NCI-H446 treated with DMSO at 0.1 percent for 48 hours (cell line): ENCODE measurements around the gene THAP10.

Experiments
- DNase-seq: peaks from one replicate; lab custom pipeline; 2025; lab: John Stamatoyannopoulos, UW

The THAP10 gene

DNA sequence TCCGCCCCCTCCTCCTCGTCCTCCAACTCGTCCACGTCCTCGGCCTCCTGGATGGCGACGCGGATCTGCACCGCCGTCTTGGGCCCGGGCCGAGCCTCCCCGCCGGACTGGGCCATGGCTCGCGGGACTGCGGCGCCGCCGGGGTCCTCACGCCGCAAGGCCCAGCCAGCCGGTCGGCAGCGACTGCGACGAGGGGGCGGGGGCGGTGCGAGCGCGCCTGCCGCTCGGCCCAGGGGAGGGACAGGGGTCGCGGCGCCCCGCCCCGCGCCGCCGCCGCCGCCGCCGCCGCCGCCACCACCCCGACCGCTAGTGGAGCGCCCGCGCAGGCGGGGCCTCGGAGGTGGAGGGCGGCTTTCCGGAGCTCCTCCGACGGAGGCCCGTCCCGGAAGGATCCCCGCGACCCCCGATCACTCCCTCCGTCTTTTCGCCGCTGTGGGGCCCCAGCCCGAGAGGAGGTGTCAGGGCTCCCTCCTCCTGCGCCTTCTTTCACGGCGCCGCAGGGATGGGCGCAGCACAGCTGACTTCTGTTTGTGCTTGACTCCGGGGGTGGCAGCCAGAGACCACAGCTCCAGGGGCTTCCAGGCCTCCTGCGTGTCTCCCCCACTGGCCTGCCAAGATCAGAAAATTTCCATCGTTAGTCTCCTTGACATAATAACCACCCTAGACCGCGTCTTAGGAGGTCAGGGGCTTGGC is 38.1 kb downstream of the THAP10 start, which contains the start of gene LARP6:
LARP6 (minus strand) TSS at position 185 of the 693 bp plus-strand sequence; CDS start at position 116, 69 bp downstream.
- DNase-seq = no peak

DNA sequence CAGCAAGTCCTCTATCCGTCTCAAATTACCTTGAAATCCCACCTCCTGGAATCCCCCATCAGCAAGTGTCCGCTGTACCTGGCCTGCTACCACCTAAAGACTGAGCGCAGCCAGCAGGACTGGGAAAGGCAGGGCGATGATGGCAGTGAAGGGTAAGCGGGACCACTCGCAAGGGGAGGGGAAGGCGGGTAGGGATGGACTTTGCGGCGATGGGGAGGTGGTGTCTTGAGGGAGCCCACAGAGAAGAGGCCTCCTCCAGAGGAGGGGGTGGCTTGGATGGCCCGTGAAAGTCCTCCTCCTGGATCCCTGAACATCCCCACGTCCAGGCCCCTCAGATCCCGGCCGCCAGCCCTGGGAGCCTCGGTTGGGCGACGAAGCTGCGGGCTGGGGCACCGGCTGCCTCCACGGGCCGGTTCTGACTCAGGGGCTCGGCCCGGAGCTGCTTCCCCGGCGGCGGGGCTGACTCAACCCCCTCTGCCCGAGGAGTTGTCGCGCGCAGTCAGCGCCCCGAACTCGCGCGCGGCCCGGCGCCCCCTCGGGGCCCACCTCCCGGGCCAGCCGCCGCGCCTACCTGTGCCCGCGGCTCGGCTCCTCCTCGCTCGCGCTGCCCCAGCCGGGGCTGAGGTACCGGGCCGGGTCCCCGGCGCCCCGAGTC is 38.8 kb downstream of the THAP10 start:
- DNase-seq = no peak

DNA sequence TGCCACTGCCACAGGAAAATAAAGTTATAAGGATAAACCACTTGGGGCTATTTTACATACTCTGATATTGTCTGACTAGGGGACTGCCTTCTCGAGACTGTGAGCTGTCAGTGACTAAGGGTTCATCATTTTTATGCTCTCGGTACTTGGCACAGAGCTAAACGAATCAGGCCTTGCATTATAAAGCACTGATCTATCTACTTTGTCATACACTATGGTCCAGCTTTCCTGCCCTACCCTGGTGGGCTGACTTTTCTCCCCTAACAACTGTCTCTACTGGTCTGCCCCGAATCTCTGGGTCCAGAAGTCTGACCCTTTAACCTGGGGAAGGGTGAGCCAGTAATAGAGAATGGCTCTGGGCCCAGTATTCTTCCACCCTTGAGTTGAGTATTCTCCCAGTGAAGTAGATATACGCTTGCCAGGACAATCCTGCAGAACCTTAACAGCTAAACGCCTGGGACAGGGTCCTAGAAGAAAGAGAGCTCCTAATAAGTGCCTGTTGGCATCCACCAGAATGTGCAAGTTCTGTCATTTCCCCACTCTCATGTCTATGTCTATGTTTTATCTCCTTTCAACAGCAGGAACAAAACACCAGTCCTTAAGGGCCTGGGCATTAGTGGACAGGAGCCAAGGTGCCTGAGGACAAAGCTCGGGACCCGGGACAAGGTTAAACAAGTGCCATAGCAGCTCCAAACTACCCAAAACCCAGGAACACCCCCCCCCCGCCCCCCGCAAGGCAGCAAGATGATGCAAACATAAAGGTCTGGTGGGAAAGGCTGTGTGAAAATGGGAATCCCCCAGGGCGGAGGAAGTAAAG is 39.5 kb downstream of the THAP10 start:
- DNase-seq = no peak

DNA sequence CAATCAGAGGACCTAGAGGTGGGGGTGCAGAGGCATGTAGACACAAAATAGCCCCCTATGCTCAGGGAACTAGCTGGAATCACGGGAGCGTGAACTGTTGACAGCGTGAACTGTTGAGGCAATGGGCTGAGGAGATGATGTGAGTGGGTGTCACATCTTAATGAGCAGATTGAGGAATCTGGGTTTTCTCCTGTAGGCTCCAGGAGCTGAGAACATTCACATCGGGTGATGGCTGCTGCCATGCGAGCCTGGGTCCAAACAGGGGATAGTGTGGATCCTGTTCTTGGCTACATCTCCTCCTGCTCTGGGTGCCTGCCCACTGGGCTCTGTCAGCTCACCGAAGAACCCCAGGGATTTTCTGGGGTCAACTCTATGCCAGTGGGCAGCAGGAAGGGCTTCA is 40.3 kb downstream of the THAP10 start:
- no peak for DNase-seq

DNA sequence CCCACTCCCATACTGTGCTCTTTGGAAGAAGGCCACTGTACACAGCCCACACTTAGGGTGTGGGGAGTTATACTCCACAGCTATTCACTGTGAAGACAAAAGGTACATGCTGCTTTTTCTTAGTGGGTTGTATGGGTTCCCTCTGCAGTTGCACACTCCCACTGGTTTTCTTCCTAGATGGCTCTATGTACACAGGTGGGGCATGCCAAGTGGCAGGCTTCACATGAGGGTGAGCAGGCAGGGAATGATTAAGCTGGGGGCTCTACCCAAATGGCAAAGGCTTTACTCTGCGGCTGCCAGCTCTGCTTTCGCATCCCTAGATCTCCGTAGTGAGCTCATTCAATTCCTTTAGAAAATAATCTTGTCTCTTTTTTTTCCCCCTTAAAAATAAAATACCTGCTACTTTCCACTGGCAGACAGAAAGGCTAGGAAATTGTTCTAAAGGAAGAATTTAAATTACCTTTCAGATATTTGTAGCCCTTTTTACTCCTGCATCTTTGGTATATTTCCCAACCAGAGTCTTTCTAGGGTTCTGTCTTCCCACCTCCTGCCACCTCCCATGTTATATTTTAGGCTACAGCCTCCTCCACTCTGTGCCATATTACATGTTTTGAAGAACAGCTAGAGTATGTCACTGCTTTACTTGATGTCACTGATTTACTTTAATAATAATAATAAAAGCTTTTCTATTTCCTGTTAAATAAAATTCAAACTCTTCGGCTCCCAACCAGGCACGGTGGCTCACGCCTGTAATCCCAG is 46.5 kb downstream of the THAP10 start:
- DNase-seq = no peak

DNA sequence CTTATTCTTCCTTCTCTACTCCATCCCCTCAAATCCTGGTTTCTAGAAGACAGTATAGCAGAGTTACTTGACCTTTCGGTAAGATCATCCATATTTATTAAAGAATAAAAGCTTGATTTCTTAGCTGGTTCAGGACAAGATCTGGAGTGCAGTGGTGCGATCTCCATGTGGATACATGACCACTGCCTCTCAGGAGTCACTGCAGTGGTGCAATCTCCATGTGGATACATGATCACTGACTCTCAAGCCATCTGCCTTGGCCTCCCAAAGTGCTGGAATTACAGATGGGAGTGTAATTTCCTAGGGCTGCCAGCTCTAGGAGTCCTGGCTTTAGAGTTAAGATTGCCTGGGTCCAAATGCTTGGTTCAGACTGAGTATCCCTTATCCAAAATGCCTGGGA is 54.8 kb downstream of the THAP10 start:
- no peak for DNase-seq

DNA sequence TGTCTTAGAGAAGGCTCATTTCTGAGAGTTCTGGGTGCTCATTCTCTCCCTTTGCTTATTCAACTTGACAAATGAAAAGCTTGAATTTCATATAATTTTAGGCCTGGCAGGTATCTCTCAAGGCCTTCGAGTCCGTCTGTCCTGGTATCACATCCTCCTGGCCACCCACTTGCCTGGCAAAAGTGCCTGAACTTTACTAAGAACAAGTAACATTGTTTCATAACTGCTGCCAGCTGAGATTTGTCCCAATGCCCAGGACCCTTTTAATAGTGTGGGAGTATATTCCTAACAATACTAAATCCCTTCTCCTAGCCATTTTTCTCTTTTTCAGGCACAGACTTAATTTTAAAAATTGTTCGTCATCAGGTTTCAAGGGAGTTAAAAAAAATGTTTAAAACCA is 56.4 kb downstream of the THAP10 start:
- no peak for DNase-seq

DNA sequence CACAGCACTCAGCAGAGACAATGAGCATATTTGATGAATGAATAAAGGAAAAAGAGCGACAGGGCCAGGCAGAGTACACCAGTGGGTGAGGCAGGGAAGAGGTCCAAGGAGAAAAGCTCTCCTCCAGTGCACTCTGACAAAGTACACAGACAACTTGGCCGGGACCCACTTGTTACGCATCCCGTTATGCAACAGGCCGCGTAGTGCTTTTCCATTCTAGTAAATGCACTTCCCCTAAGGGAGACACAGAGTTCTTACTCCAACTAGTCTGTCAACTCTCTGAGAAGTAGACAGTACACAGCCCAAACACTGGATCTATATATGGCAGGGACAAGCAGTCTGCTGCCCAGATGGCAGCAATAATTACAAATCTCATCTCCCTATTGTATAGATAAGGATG is 56.8 kb downstream of the THAP10 start:
- no peak for DNase-seq

DNA sequence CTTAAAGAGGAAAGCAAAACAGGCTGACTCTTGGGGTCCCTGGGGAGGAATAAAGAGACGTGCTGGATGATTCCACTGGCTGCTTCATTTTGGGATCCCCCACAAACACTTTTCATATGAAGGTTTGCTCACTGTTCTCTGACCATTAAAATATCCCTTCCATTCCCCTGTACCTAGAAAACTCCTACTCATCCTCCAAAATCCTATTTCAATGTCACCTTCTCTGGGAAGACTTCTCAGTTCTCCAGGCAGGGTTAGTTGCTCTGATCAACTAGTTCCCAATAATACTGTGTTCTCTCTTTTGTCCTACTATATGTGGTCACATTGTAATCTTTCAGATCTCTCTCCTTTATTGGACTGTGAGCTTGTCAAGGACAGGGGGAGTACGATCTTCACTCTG is 57.2 kb downstream of the THAP10 start:
- no peak for DNase-seq

DNA sequence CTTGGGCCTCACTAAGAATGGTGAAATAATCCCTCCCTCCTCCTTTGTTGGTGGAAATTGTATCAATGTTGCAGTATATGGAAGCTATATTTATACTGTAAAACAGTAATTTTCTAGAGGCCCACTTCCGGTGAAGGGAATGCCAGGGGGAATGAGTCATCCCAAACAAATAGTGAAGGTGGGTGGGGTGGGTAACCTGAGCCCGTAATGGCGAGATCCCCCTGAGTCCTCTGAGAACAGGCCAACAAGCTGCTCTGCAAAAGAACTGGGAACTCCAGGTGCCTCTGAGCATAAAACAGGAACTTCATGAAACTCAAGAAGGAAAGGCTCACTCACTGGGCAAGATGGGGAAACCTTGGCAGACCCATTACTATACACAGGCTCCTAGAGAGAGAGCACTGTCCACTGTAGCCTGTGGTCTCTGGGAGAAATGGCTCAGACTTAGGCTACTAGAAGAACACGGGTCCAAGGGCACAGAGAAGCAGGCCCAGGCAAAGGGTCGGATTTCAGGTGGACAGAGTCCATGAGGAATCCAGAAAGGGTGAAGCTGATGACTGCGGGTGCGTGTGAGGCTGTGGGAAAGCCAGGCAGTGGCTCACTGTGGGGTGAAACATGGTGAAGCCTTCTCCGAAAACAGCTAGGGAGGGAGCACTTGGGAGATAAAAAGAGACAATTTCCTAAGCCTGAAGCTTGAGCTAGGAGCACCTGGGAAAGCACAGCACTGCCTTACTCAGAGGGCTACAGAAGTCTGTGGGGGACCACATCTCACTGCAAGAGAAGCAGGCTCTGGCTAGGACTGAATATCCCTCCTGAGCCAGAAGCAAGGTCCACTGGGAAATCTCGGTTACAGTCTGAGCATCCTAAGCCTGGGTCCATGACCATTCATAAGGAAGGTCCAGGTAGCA is 58.1 kb downstream of the THAP10 start:
- DNase-seq = no peak

DNA sequence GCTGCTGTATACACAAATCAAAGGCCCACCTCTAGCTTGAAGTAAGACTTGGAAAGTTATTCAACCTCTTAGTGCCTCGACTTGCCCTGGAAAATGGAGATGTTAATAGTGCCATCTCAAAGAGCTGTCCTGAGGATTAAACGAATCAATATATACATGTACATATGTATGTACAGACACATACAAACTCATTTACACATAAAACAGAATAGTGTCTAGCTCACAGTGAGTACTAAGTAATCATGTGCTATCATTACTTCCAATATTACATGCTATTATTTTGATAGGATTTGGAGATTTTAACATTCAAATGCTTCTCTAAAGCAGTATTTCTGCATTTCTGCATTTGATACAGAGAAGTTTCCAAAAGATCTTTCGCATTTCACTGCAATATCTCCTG is 58.8 kb downstream of the THAP10 start:
- no peak for DNase-seq

DNA sequence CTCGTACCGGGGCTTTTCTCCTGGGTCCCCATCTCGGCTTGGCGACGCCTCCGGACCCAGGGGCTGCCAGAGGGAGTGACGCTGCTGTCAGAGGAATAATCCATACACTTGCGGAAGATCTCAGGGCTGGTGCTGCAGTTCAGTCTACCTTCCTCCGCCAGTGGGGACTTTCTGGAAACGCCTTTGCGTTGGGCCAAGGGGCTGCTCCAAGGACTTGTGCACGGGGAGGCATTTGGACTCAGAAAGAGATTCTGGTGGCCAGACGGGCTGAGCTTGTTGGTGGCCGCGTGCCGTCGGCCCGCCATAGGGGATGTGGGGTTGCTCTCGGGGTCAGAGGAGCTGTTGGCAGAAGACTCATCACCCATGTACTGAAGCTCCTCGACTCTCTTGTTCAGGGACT is 60.1 kb downstream of the THAP10 start:
- no peak for DNase-seq
